ENCODE measurements around the gene RABAC1. TPM values are rescaled to one million over a fixed set of nuclear protein-coding genes. Genes with fewer than 3 reads are reported as not detected.

RABAC1 gene
- total RNA-seq, 1 donor from 2014 or later = 257 TPM

- H3K27ac Mint-ChIP-seq (ENCODE audit: unreplicated experiment) = no peak overlapping the region
- no peak overlapping the region for H3K4me3 Mint-ChIP-seq (ENCODE audit: unreplicated experiment)
- no peak overlapping the region for H3K27ac ChIP-seq (ENCODE audit: low read depth, low read length)
- H3K4me3 ChIP-seq (ENCODE audit: insufficient read depth, low read depth, low read length) = no peak overlapping the region
- DNase-seq (ENCODE audit: low read depth) (peak; percentile 22), FAIRE-seq (no peak)
- no peaks in the 10 kb centered on the region for H3K79me2 ChIP-seq (ENCODE audit: insufficient read depth, low read length)
- no peaks in the 10 kb centered on the region for H3K4me1 ChIP-seq (ENCODE audit: insufficient read depth, low read length)
- TF ChIP-seq EZH2 (IDR thresholded peaks at IDR 0.05; ENCODE audit: insufficient read depth, low read length) = no peak
- TF ChIP-seq, protein P1, sequence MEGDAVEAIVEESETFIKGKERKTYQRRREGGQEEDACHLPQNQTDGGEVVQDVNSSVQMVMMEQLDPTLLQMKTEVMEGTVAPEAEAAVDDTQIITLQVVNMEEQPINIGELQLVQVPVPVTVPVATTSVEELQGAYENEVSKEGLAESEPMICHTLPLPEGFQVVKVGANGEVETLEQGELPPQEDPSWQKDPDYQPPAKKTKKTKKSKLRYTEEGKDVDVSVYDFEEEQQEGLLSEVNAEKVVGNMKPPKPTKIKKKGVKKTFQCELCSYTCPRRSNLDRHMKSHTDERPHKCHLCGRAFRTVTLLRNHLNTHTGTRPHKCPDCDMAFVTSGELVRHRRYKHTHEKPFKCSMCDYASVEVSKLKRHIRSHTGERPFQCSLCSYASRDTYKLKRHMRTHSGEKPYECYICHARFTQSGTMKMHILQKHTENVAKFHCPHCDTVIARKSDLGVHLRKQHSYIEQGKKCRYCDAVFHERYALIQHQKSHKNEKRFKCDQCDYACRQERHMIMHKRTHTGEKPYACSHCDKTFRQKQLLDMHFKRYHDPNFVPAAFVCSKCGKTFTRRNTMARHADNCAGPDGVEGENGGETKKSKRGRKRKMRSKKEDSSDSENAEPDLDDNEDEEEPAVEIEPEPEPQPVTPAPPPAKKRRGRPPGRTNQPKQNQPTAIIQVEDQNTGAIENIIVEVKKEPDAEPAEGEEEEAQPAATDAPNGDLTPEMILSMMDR (IDR thresholded peaks at IDR 0.05; ENCODE audit: insufficient read depth, low read depth, low read length) = peak; percentile 83
- peak overlapping the region; percentile 67 for H3K4me2 ChIP-seq (ENCODE audit: low read length)
- H4K20me1 ChIP-seq (ENCODE audit: insufficient read depth, low read length) = peaks cover 16% of the 10 kb centered on the region
- H3K36me3 Mint-ChIP-seq (ENCODE audit: low read depth, unreplicated experiment) = peaks cover 9% of the 10 kb centered on the region
- no peaks in the 10 kb centered on the region for H3K27me3 ChIP-seq (ENCODE audit: insufficient read depth, low read length)
- no peaks in the 10 kb centered on the region for H3K9me3 ChIP-seq (ENCODE audit: insufficient read depth, low read depth, low read length)
- H3K27me3 Mint-ChIP-seq (ENCODE audit: low read depth, unreplicated experiment) = peaks cover 12% of the 10 kb centered on the region
- no peak overlapping the region for H3K9ac ChIP-seq (ENCODE audit: low read length)
- H3K36me3 ChIP-seq (ENCODE audit: insufficient read depth, low read length) = peaks cover 4% of the 10 kb centered on the region
- no peaks in the 10 kb centered on the region for H3K9me3 Mint-ChIP-seq (ENCODE audit: unreplicated experiment)
- H3K4me1 Mint-ChIP-seq (ENCODE audit: low read depth, unreplicated experiment) = peaks cover 1% of the 10 kb centered on the region
- peak overlapping the region; percentile 69 for H2AFZ ChIP-seq (ENCODE audit: low read depth, low read length)
Observed at GRCh38 chr19:41951686-41952172, 7.4 kb downstream of the RABAC1 start.

GRCh38 chr19:41947091-41947490, 12.0 kb downstream of the RABAC1 start:
- no peaks in the 10 kb centered on the region for H3K27me3 ChIP-seq (ENCODE audit: insufficient read depth, low read length)
- no peak overlapping the region for H3K4me3 ChIP-seq (ENCODE audit: insufficient read depth, low read depth, low read length)
- H3K4me2 ChIP-seq (ENCODE audit: low read length) = no peak overlapping the region
- no peaks in the 10 kb centered on the region for H3K4me1 ChIP-seq (ENCODE audit: insufficient read depth, low read length)
- no peak overlapping the region for H3K9ac ChIP-seq (ENCODE audit: low read length)
- Mint-ChIP-seq H3K9me3 (ENCODE audit: unreplicated experiment) (no peaks in the 10 kb centered on the region), H3K27ac (ENCODE audit: unreplicated experiment) (no peak overlapping the region), H3K4me3 (ENCODE audit: unreplicated experiment) (no peak overlapping the region), H3K27me3 (ENCODE audit: low read depth, unreplicated experiment) (peaks cover 21% of the 10 kb centered on the region), H3K36me3 (ENCODE audit: low read depth, unreplicated experiment) (peaks cover 8% of the 10 kb centered on the region), H3K4me1 (ENCODE audit: low read depth, unreplicated experiment) (no peaks in the 10 kb centered on the region)
- H4K20me1 ChIP-seq (ENCODE audit: insufficient read depth, low read length) = no peaks in the 10 kb centered on the region
- DNase-seq (ENCODE audit: low read depth) (no peak), FAIRE-seq (no peak)
- H2AFZ ChIP-seq (ENCODE audit: low read depth, low read length) = no peak overlapping the region
- TF ChIP-seq EZH2 (IDR thresholded peaks at IDR 0.05; ENCODE audit: insufficient read depth, low read length) = no peak
- TF ChIP-seq, protein P1 (IDR thresholded peaks at IDR 0.05; ENCODE audit: insufficient read depth, low read depth, low read length) = no peak
- H3K27ac ChIP-seq (ENCODE audit: low read depth, low read length) = no peak overlapping the region
- no peaks in the 10 kb centered on the region for H3K9me3 ChIP-seq (ENCODE audit: insufficient read depth, low read depth, low read length)
- H3K36me3 ChIP-seq (ENCODE audit: insufficient read depth, low read length) = no peaks in the 10 kb centered on the region
- H3K79me2 ChIP-seq (ENCODE audit: insufficient read depth, low read length) = no peaks in the 10 kb centered on the region

GRCh38 chr19:41945135-41945766, 13.9 kb downstream of the RABAC1 start:
- Histone ChIP-seq H4K20me1 (ENCODE audit: insufficient read depth, low read length) (no peaks in the 10 kb centered on the region), H3K9ac (ENCODE audit: low read length) (no peak overlapping the region), H3K4me3 (ENCODE audit: insufficient read depth, low read depth, low read length) (no peak overlapping the region), H3K27me3 (ENCODE audit: insufficient read depth, low read length) (no peaks in the 10 kb centered on the region), H3K79me2 (ENCODE audit: insufficient read depth, low read length) (no peaks in the 10 kb centered on the region), H3K4me2 (ENCODE audit: low read length) (no peak overlapping the region), H2AFZ (ENCODE audit: low read depth, low read length) (no peak overlapping the region), H3K36me3 (ENCODE audit: insufficient read depth, low read length) (no peaks in the 10 kb centered on the region), H3K27ac (ENCODE audit: low read depth, low read length) (no peak overlapping the region), H3K4me1 (ENCODE audit: insufficient read depth, low read length) (no peaks in the 10 kb centered on the region), H3K9me3 (ENCODE audit: insufficient read depth, low read depth, low read length) (no peaks in the 10 kb centered on the region)
- TF ChIP-seq EZH2 (IDR thresholded peaks at IDR 0.05; ENCODE audit: insufficient read depth, low read length) = no peak
- TF ChIP-seq, protein P1 (IDR thresholded peaks at IDR 0.05; ENCODE audit: insufficient read depth, low read depth, low read length) = no peak
- H3K4me3 Mint-ChIP-seq (ENCODE audit: unreplicated experiment) = no peak overlapping the region
- no peak for DNase-seq (ENCODE audit: low read depth)
- no peaks in the 10 kb centered on the region for H3K4me1 Mint-ChIP-seq (ENCODE audit: low read depth, unreplicated experiment)
- FAIRE-seq = no peak
- H3K9me3 Mint-ChIP-seq (ENCODE audit: unreplicated experiment) = peaks cover 5% of the 10 kb centered on the region
- H3K27ac Mint-ChIP-seq (ENCODE audit: unreplicated experiment) = no peak overlapping the region
- H3K36me3 Mint-ChIP-seq (ENCODE audit: low read depth, unreplicated experiment) = peaks cover 12% of the 10 kb centered on the region
- peaks cover 25% of the 10 kb centered on the region for H3K27me3 Mint-ChIP-seq (ENCODE audit: low read depth, unreplicated experiment)
